GM20431 (cell line): Measurements from ENCODE around the gene SHC1.

Experiments used
- in situ Hi-C: fragments of 300-500 bp; cut with MseI, MboI; formaldehyde crosslinking; loops from one replicate; pipeline ENCODE4 v1.15.0; 2020; ENCODE audit warnings: low sequenced_read_pairs; ENCODE audit not compliant: unreplicated experiment

SHC1 gene

GRCh38 chr1:154959426-154959780, 11.1 kb downstream of the SHC1 start:
- in situ Hi-C loops: no loop called here

- in situ Hi-C loops: no loop called here
These were observed 11.7 kb downstream of the SHC1 start for GRCh38 chr1:154958681-154959425.

GRCh38 chr1:154958036-154958435, 12.5 kb downstream of the SHC1 start:
- in situ Hi-C loops: no loop called here

- in situ Hi-C loops: no loop called here
These were observed 13.4 kb downstream of the SHC1 start for GRCh38 chr1:154957091-154957657.

GRCh38 chr1:154956544-154956941, 14.0 kb downstream of the SHC1 start:
- in situ Hi-C loops: no loop called here

- in situ Hi-C loops: no loop called here
These were observed 14.6 kb downstream of the SHC1 start, which contains the start of gene PBXIP1 for GRCh38 chr1:154955718-154956543. Gene PBXIP1 (minus strand): TSS chr1:154956099. CDS start chr1:154953721, 2,378 bp downstream.

GRCh38 chr1:154955039-154955717, 15.4 kb downstream of the SHC1 start:
- in situ Hi-C loops: no loop called here

- in situ Hi-C loops: no loop called here
These were observed 16.0 kb downstream of the SHC1 start for GRCh38 chr1:154954541-154954940.

GRCh38 chr1:154953611-154954038, 16.9 kb downstream of the SHC1 start:
- in situ Hi-C loops: no loop called here

- in situ Hi-C loops: no loop called here
These were observed 17.9 kb downstream of the SHC1 start for GRCh38 chr1:154952664-154953063.

GRCh38 chr1:154951901-154952657, 18.5 kb downstream of the SHC1 start:
- in situ Hi-C loops: no loop called here

GRCh38 chr1:154948079-154948478, 22.5 kb downstream of the SHC1 start:
- in situ Hi-C loops: no loop called here

GRCh38 chr1:154945962-154946850, 24.3 kb downstream of the SHC1 start:
- in situ Hi-C loops: no loop called here

- in situ Hi-C loops: no loop called here
These were observed 25.2 kb downstream of the SHC1 start for GRCh38 chr1:154945160-154945961.

- in situ Hi-C loops: no loop called here
These were observed 26.0 kb downstream of the SHC1 start for GRCh38 chr1:154944401-154945159.

- in situ Hi-C loops: no loop called here
These were observed 26.7 kb downstream of the SHC1 start for GRCh38 chr1:154943649-154944400.
